H1 (cell line): Measurements from ENCODE around the gene STK32C. TPM values are rescaled to one million over a fixed set of nuclear protein-coding genes. Genes with fewer than 3 reads are reported as not detected.

Experiments
- CBX5 ChIP-seq: fragments of 300-800, 300-1000 bp; sonication (generic); IDR thresholded peaks from 2 replicates; pipeline ENCODE4 v1.7.1; 2016; ENCODE audit warnings: antibody characterized with exemption, low read length, low read depth
- RFX5 ChIP-seq: IDR thresholded peaks from 2 replicates; pipeline ENCODE4 v1.6.1; 2011; ENCODE audit warnings: low read depth, low read length, improper control_type of control experiment, borderline replicate concordance
- SP2 ChIP-seq: IDR thresholded peaks from 2 replicates; pipeline ENCODE4 v1.6.1; 2012; ENCODE audit warnings: mild to moderate bottlenecking, low read length, inconsistent platforms
- polyA plus RNA-seq, 7 experiments: library from polyadenylated mRNA; depleted of rRNA in 3 of 7; stranded (reverse) in 5 of 7; unstranded in 2 of 7; fragments of >200 nt in 5 of 7; fragments of 200-250 nt in 2 of 7; gene quantifications; 1 replicate in 5 of 7; 2 replicates in 1 of 7; 4 replicates in 1 of 7; pipeline versions ENCODE4 v1.2.1 to v1.2.3, GENCODE V29; 2011 to 2013; ENCODE audit warnings: missing spikeins in 2 of 7, mixed read lengths in 2 of 7
- total RNA-seq: library from RNA; stranded (reverse); fragmentation: NEBNext Ultra II Directional; extraction: Animal tissue kit (Norgen Biotek cat#: 25700); gene quantifications from 2 replicates; pipeline ENCODE4 v1.2.1, GENCODE V29; 2021
- TF ChIP-seq, protein P1 (sequence below): IDR thresholded peaks from 2 replicates; pipeline ENCODE4 v1.6.1; 2011; ENCODE audit warnings: low read length, improper control_type of control experiment

The STK32C gene
- total and polyA plus RNA-seq, 2 of the 8 experiments (the other 6 are each of a cell fraction or from before 2014, with no cell fraction given) = 10.6 to 15.6 TPM

GRCh38 chr10:132305654-132306342 lies 2.0 kb downstream of the STK32C start (continued):
- TF ChIP-seq, protein P1, sequence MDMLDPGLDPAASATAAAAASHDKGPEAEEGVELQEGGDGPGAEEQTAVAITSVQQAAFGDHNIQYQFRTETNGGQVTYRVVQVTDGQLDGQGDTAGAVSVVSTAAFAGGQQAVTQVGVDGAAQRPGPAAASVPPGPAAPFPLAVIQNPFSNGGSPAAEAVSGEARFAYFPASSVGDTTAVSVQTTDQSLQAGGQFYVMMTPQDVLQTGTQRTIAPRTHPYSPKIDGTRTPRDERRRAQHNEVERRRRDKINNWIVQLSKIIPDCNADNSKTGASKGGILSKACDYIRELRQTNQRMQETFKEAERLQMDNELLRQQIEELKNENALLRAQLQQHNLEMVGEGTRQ = no peak
- TF ChIP-seq SP2 (no peak), RFX5 (no peak), CBX5 (no peak)
